Activated T-helper 1 cell treated with anti-CD3 and anti-CD28 coated beads, Interleukin-12 subunit alpha, Interleukin-12 subunit beta, Interleukin-2, Interleukin-4 antibody, amounts not matched to agents 30 ng/mL and 10 ng/mL and 1 ng/mL, durations not matched to agents 14 hours and 24 hours and 36 hours (primary cell): ENCODE data around the gene ETS1. TPM values are rescaled to one million over a fixed set of nuclear protein-coding genes. Genes with fewer than 3 reads are reported as not detected.
A peak's percentile ranks its signal among the peaks of the same experiment; 100 is the strongest.

Experiments used
- DNase-seq: peaks from one replicate; pipeline ENCODE4 v3.0.0; 2021; ENCODE audit warnings: low spot score
- H3K27ac Mint-ChIP-seq: one replicate; pipeline ENCODE4 v1.8.0; 2021; ENCODE audit warnings: mild to moderate bottlenecking, mixed read lengths
- H3K27me3 Mint-ChIP-seq: one replicate; pipeline ENCODE4 v1.8.0; 2022; ENCODE audit warnings: mild to moderate bottlenecking, moderate library complexity, mixed read lengths; ENCODE audit not compliant: insufficient read depth
- H3K36me3 Mint-ChIP-seq: one replicate; pipeline ENCODE4 v1.8.0; 2021; ENCODE audit warnings: low read depth, mixed read lengths
- H3K4me1 Mint-ChIP-seq: one replicate; pipeline ENCODE4 v1.8.0; 2021; ENCODE audit warnings: low read depth, mixed read lengths
- H3K4me3 Mint-ChIP-seq: one replicate; pipeline ENCODE4 v1.8.0; 2021; ENCODE audit warnings: mild to moderate bottlenecking, moderate library complexity, mixed read lengths
- H3K9me3 Mint-ChIP-seq: one replicate; pipeline ENCODE4 v1.8.0; 2021; ENCODE audit warnings: mixed read lengths
- intact Hi-C: fragments of 100-400 bp; cut with micrococcal nuclease; formaldehyde crosslinking; loops from one replicate; pipeline ENCODE4 v1.15.1; 2024
- total RNA-seq: library from RNA; stranded (reverse); gene quantifications from 2 replicates; pipeline ENCODE4 v1.2.3, GENCODE V29; 2022

ETS1 gene
- total RNA-seq, 1 donor from 2014 or later = 609 TPM

DNA sequence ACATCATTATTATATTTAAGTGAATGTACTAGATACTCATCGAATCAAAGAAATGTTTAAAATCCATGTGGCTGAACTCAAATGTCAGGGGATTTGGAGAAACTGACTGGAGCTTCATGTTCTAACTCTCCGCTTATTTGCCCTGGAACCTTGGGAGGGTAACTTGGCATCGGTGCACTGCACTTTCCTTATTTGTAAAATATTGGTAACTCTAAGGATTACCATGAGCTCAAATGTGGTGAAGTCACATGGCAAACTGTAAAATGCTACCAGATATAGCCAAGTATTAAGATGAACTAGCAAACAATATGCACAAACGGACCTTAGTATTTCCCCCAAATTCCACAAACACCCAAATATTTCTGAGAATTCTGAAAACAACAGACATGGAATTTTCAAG, 75.6 kb downstream of the ETS1 start:
- H3K9me3 Mint-ChIP-seq = no peaks in the 10 kb centered on the region
- no peak for DNase-seq
- peaks cover 100% of the 10 kb centered on the region for H3K4me1 Mint-ChIP-seq
- peak overlapping the region; percentile 96 for H3K4me3 Mint-ChIP-seq
- intact Hi-C loops = loop anchor here (1.0 to 5.0 kb wide), 2 partner anchors 29 to 41 kb away; no protein-coding TSS in a partner anchor
- H3K27me3 Mint-ChIP-seq = peaks cover 1% of the 10 kb centered on the region
- peaks cover 89% of the 10 kb centered on the region for H3K36me3 Mint-ChIP-seq
- peak overlapping the region; percentile 98 for H3K27ac Mint-ChIP-seq

DNA sequence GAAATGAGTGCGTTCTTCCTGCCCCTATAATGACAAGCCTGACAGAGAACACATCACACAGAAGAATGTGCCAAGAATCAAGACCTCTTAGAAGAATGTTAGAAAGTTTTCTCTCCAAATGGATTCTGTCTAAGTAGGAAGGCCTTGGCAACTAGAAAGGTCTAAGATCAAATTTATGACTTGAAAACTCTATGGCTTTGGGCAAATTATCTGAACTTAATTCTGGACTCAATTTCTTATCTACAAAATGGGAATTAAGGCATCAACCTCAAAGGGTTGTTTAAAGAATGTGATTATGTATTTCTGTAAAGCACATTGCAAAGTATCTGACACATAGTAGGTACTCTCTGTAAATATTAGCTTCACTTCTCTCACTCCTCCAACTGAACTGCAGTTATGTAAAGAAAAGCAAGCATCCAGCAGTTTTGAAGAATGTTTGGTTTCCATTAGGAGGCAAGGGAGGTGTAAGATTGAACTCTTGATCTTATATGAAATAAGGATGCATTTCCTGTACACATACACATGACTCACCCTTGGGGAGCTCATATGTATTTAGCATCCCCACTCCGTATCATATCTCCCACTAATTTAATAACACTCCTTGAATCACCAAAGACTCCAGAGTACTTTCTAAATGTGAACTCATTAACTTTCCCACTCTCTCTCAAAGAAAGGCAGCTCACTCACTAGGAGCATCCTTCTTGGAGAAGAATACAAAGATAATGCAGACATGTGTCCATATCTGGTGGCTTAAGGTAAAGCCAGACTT, 77.6 kb downstream of the ETS1 start:
- no peaks in the 10 kb centered on the region for H3K9me3 Mint-ChIP-seq
- DNase-seq = no peak
- H3K27me3 Mint-ChIP-seq = peaks cover 1% of the 10 kb centered on the region
- peaks cover 86% of the 10 kb centered on the region for H3K36me3 Mint-ChIP-seq
- intact Hi-C loops = loop anchor here (1.0 to 5.0 kb wide), 4 partner anchors 10 to 220 kb away; partner anchors contain the start of gene FLI1
- H3K27ac Mint-ChIP-seq = peak overlapping the region; percentile 98
- H3K4me3 Mint-ChIP-seq = peak overlapping the region; percentile 96
- peaks cover 100% of the 10 kb centered on the region for H3K4me1 Mint-ChIP-seq

DNA sequence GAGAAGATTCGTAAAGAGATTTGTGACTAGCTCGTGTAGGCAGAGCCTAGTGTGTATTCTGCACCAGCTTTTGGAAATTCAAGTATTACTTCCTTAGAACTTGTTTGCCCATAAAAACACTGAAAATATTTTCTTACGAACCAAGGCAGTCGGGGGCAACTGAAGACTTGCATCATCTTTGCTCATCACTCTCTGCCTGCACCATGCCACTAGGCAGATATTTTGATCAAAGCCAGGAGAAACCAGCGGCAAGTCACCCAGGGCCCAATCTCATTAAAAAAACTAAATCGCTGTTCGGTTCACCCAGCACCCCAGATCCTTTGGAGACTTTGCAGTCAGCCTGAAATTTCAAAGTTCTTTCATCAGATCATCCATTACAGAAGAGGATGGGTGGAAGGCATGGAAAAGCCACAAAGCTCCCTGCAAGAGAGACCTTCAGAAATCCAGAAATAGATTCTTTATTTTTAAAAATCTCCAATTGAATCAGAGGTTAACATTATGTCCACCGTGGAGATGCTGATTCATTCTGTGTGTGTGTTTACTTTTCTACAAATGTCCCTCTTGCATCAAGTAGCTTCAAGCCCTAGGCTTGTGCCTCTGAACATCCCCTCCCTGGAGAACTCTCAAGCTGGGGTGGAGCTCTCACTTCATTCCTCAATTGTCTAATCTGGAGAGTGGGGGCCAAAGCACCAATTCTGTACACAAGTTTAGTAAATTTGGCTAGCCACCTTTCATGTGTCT, 78.4 kb downstream of the ETS1 start:
- peaks cover 100% of the 10 kb centered on the region for H3K4me1 Mint-ChIP-seq
- H3K27ac Mint-ChIP-seq = peak overlapping the region; percentile 98
- intact Hi-C loops = loop anchor here (1.0 to 2.0 kb wide), 4 partner anchors 7 to 186 kb away; partner anchors contain the start of gene FLI1
- no peak for DNase-seq
- H3K27me3 Mint-ChIP-seq = peaks cover 1% of the 10 kb centered on the region
- H3K9me3 Mint-ChIP-seq = no peaks in the 10 kb centered on the region
- peak overlapping the region; percentile 96 for H3K4me3 Mint-ChIP-seq
- H3K36me3 Mint-ChIP-seq = peaks cover 86% of the 10 kb centered on the region

DNA sequence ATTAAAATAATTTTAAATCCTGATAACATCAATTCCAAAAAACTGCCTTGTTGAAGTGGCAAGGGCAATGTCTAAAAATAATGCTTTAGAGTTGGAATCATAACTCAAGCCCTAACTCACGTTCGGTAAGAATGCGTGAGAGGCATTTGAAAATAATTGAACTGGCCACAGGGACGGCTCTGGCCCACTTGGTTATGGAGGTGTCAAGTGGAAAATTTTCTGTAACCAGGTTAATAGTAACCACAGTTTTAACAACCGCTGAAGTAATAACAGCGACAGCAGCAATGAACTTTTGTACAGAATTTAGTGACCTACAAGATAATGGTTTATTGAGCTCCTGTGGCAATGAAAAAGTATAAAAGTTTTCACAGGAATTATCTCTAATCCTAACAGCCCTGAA, 79.4 kb downstream of the ETS1 start:
- intact Hi-C loops = loop anchor here (1.0 to 2.0 kb wide), 6 partner anchors 8 to 337 kb away; partner anchors contain the start of gene FLI1
- peak overlapping the region; percentile 96 for H3K4me3 Mint-ChIP-seq
- peak overlapping the region; percentile 98 for H3K27ac Mint-ChIP-seq
- H3K4me1 Mint-ChIP-seq = peaks cover 100% of the 10 kb centered on the region
- peaks cover 1% of the 10 kb centered on the region for H3K27me3 Mint-ChIP-seq
- H3K9me3 Mint-ChIP-seq = no peaks in the 10 kb centered on the region
- DNase-seq = no peak
- H3K36me3 Mint-ChIP-seq = peaks cover 82% of the 10 kb centered on the region

DNA sequence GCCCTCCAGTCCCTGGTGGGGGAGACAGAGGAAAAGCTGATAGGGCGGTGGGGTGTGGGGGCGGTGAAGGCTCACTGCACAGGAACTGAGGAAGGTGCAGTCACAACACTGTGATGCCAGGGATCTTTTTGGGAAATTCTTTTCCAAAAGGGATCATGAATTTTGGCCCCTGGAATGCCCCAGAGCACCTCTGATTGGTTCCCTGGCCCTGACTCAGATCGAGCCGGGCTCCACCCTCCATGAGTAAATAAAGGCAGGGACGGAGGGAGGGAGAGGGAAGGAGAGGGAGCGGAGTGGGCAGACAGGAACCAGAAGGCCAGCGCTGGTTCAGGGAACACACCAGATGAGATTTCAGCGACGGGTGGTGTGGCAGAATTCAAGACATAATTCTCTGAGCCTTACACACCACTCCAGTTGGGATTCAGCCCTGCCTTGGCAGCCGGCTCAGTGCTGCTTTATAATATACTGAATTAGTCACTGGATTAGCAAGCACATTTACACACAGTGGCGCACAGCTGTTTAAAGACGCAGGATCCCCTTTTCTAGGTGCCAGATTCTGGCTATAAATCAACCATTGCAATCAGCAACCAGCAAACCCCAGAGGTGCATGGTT, 80.3 kb downstream of the ETS1 start:
- intact Hi-C loops = loop anchor here (1.0 to 2.0 kb wide), 2 partner anchors 13 to 336 kb away; no protein-coding TSS in a partner anchor
- Mint-ChIP-seq H3K4me1 (peaks cover 100% of the 10 kb centered on the region), H3K27ac (peak overlapping the region; percentile 98)

DNA sequence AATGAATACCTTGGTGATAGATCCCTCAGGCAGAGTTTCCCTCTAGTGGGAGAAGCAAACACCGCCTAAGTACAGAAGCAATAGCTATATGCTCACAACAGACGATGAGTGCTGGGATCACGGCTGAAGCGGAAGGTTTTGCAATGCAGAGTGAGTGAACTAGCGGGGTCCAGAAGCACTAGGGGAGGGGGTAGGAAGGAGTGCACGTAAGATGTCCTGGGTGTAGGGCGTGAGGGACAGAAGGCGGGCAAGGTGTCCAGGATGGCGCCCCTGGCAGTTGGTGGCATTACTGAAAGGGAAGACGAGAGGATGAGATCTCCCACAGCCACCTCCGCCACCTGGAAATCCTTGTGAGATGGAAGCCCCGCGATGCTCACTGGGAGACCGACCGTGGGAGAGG, 81.0 kb downstream of the ETS1 start:
- no peaks in the 10 kb centered on the region for H3K9me3 Mint-ChIP-seq
- H3K27ac Mint-ChIP-seq = peak overlapping the region; percentile 98
- peaks cover 79% of the 10 kb centered on the region for H3K36me3 Mint-ChIP-seq
- intact Hi-C loops = loop anchor here (2.0 kb wide), 1 partner anchor 336 kb away; no protein-coding TSS in a partner anchor
- H3K4me3 Mint-ChIP-seq = peak overlapping the region; percentile 96
- H3K4me1 Mint-ChIP-seq = peaks cover 100% of the 10 kb centered on the region
- peaks cover 1% of the 10 kb centered on the region for H3K27me3 Mint-ChIP-seq
- DNase-seq = no peak

More for the DNA sequence above, 80.3 kb downstream of the ETS1 start:
- Mint-ChIP-seq H3K9me3 (no peaks in the 10 kb centered on the region), H3K36me3 (peaks cover 78% of the 10 kb centered on the region), H3K4me3 (peak overlapping the region; percentile 96), H3K27me3 (peaks cover 1% of the 10 kb centered on the region)
- DNase-seq = no peak

DNA sequence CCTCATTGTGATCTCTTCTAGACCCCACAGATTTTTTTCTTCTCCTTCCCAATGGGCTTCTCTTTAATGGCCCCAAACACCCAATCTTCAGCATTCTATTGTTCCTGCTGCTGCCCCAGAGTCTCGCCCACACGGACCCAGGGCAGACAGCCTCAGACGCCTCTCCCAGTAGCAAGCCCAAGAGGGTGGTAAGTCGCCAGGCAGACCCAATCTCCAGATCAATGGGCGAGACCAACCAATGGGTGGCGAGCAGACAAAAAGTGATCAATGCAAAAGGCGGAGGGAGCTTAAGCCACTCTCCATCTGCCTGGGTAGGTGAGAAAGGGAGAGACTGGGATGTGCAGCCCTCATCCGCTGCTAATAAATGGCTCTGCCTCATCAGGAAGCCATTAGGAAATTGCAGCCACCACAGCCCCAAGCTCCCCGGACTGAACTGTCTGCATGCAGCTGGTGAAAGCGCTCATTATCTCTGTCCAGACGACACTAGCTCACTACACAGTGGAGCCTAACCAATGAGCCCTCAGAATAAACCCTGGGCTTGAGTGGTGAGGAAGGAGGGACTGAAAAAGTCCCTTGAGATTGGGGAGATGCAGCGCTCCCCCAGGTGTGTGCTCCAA, 81.8 kb downstream of the ETS1 start:
- Mint-ChIP-seq H3K27ac (peak overlapping the region; percentile 98), H3K36me3 (peaks cover 77% of the 10 kb centered on the region), H3K9me3 (no peaks in the 10 kb centered on the region), H3K4me1 (peaks cover 100% of the 10 kb centered on the region), H3K4me3 (peak overlapping the region; percentile 96), H3K27me3 (peaks cover 1% of the 10 kb centered on the region)
- intact Hi-C loops = loop anchor here (2.0 kb wide), 2 partner anchors 13 to 335 kb away; no protein-coding TSS in a partner anchor
- no peak for DNase-seq

DNA sequence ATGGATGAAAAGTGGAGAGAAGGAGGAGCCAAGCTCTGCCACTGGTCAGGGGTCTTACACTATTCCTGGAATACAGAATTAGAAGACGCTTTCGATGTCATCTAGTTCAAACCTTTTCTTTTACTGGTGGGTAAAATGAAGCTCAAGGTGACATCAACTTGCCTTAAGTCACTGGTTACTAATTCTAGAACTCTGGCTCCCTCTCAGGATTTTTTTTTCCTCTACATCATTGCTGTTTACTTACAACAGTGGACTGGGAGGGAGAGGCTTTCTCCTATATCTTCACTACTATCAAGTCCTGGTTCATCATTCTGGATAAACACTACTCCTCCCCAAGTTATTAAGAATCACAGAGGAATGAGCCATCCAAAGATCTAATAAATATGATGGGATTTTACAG, 82.9 kb downstream of the ETS1 start:
- H3K9me3 Mint-ChIP-seq = no peaks in the 10 kb centered on the region
- peak overlapping the region; percentile 98 for H3K27ac Mint-ChIP-seq
- H3K27me3 Mint-ChIP-seq = peaks cover 1% of the 10 kb centered on the region

DNA sequence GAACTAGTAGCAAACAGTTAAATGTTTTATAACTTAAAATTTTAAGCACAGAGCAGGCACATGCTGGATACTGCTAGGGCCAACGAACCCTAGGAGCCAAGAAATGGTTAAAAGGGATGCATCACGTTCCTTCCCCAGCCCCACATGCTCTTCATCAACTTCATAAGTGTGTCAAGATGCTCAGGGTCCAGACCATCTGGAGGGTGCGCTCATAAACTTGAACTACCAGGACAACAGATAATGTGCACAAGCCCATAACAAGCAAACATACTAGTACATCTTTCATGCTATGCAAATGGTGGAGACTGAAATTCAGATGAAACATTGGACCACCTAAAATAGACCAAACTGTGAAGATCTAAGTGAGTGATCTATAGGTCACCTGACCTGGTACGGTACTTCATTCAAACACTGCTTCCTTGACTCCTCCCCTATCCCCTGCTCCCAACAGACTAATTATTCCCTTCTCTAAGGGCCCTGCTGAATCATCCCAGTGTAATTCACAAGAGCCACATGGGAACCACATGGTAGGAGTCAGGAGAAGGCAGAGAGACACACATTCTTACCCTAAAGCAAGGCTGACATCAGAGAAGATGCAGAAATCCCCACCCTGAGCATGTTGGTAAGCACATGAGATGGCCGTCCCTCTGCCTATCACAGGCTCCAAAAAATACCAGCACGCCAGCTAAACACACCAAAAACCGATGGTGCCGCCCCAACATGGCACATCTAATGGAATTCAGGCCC, 83.9 kb downstream of the ETS1 start:
- H3K9me3 Mint-ChIP-seq = no peaks in the 10 kb centered on the region
- peaks cover 1% of the 10 kb centered on the region for H3K27me3 Mint-ChIP-seq
- peaks cover 59% of the 10 kb centered on the region for H3K36me3 Mint-ChIP-seq
- peak; percentile 38 for DNase-seq
- peak overlapping the region; percentile 96 for H3K4me3 Mint-ChIP-seq
- peak overlapping the region; percentile 98 for H3K27ac Mint-ChIP-seq
- peaks cover 99% of the 10 kb centered on the region for H3K4me1 Mint-ChIP-seq
- intact Hi-C loops = no loop called here

More for the DNA sequence above, 82.9 kb downstream of the ETS1 start:
- no peak for DNase-seq
- peak overlapping the region; percentile 96 for H3K4me3 Mint-ChIP-seq
- peaks cover 99% of the 10 kb centered on the region for H3K4me1 Mint-ChIP-seq
- peaks cover 70% of the 10 kb centered on the region for H3K36me3 Mint-ChIP-seq
- intact Hi-C loops = loop anchor here (2.0 kb wide), 1 partner anchor 14 kb away; no protein-coding TSS in a partner anchor

DNA sequence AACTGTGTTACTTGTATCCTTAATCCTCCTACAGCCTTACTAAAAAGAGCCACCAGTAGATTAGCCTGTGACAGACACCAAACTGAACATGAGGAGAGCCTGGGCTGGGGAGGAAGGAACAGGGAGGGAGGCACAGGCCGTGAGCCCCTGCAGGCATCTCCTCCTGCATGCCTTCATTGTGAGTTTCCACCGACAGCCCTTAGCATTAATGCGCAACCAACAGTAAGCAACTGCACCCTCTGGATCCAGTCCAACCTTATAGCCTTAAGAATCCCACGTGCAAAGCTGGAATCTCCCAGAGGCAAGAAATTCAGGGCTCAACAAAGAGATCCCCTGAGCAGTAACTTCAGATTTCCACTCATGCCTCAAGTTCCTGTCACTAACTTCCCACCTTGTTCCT, 84.6 kb downstream of the ETS1 start:
- H3K4me3 Mint-ChIP-seq = peak overlapping the region; percentile 96
- peaks cover 98% of the 10 kb centered on the region for H3K4me1 Mint-ChIP-seq
- H3K9me3 Mint-ChIP-seq = no peaks in the 10 kb centered on the region
- peaks cover 58% of the 10 kb centered on the region for H3K36me3 Mint-ChIP-seq
- no peak for DNase-seq
- peak overlapping the region; percentile 98 for H3K27ac Mint-ChIP-seq
- H3K27me3 Mint-ChIP-seq = peaks cover 1% of the 10 kb centered on the region
- intact Hi-C loops = loop anchor here (1.0 kb wide), 1 partner anchor 8 kb away; no protein-coding TSS in a partner anchor

DNA sequence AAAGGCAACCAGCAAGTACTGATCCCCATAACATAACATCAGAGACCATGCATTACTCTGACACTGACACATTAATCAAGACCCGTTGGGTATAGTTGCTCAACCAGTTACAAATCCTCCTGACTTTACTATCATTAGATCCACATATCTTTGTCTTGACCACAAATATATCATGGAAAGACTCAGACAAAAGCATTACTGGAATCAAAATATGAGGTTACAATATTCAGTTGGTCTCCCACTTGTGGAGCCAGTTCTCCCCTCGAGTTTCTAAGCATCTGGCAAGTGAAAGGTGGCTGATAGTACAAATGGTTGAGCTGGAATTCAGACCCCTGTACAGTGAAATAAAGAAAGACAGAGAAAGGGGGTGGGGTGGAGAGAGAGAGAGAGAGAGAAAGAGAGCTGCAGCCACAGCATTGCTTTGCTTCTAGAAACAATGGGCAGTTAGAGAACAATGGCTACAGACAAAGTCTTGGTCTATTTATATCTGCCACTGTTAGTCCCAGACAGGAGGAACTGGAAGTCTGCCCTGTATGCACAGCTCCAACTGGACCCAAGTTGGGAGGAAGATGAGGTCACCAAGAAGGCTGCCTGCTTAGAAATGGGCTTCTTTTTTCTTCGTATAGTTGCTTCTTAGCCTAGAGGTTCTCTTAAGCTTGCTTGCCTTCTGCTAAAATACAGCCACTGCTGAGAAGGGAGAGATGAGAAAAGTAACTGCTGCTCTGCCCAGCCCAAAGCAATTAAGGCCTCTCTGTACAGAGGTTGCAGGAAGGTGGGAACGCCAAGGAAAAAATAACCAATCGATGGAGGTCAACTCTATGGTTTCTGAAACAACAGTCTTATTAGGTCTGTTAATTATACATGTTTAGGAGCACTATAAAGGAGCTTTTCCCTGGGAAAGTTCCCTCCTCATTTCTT, 85.5 kb downstream of the ETS1 start:
- peak overlapping the region; percentile 96 for H3K4me3 Mint-ChIP-seq
- no peak for DNase-seq
- peaks cover 98% of the 10 kb centered on the region for H3K4me1 Mint-ChIP-seq
- peak overlapping the region; percentile 98 for H3K27ac Mint-ChIP-seq
- no peaks in the 10 kb centered on the region for H3K9me3 Mint-ChIP-seq
- H3K27me3 Mint-ChIP-seq = no peaks in the 10 kb centered on the region
- intact Hi-C loops = loop anchor here (1.0 kb wide), 1 partner anchor 8 kb away; no protein-coding TSS in a partner anchor
- H3K36me3 Mint-ChIP-seq = peaks cover 56% of the 10 kb centered on the region
